Calu3 (cell line): ENCODE data around the gene CALHM6. TPM values are rescaled to one million over a fixed set of nuclear protein-coding genes. Genes with fewer than 3 reads are reported as not detected.

Experiments used
- BruUV-seq: library from RNA; stranded (reverse); fragments of 400-500 nt; replicated peaks from 2 replicates; lab custom pipeline; 2021; lab: Mats Ljungman, UMichigan
- CTCF ChIA-PET: fragments of 300-600 bp; sonication (Branson Sonifier 250); formaldehyde crosslinking; loops from one replicate; lab custom pipeline; 2022; ENCODE audit warnings: antibody characterized with exemption; lab: Charles Lee
- DNase-seq: peaks from one replicate; pipeline ENCODE4 v3.0.0; 2022
- H3K27ac Mint-ChIP-seq: one replicate; pipeline ENCODE4 v1.8.0; 2022; ENCODE audit warnings: mixed read lengths; ENCODE audit not compliant: unreplicated experiment
- H3K27me3 Mint-ChIP-seq: one replicate; pipeline ENCODE4 v1.8.0; 2022; ENCODE audit warnings: mixed read lengths; ENCODE audit not compliant: unreplicated experiment
- H3K36me3 Mint-ChIP-seq: one replicate; pipeline ENCODE4 v1.8.0; 2022; ENCODE audit warnings: mild to moderate bottlenecking, moderate library complexity, mixed read lengths; ENCODE audit not compliant: insufficient read depth, unreplicated experiment
- H3K4me1 Mint-ChIP-seq: one replicate; pipeline ENCODE4 v1.8.0; 2022; ENCODE audit warnings: mild to moderate bottlenecking, low read depth, mixed read lengths; ENCODE audit not compliant: unreplicated experiment
- H3K4me3 Mint-ChIP-seq: one replicate; pipeline ENCODE4 v1.8.0; 2022; ENCODE audit warnings: mild to moderate bottlenecking, low read depth, moderate library complexity, mixed read lengths; ENCODE audit not compliant: unreplicated experiment
- H3K9me3 Mint-ChIP-seq: one replicate; pipeline ENCODE4 v1.8.0; 2022; ENCODE audit warnings: low read depth, mixed read lengths; ENCODE audit not compliant: unreplicated experiment
- CTCF ChIP-seq: fragments of 200-600 bp; IDR thresholded peaks from one replicate; pipeline ENCODE4 v1.8.0; 2022; ENCODE audit warnings: antibody characterized with exemption; ENCODE audit not compliant: unreplicated experiment
- intact Hi-C: fragments of 100-400 bp; cut with micrococcal nuclease; formaldehyde crosslinking; loops from one replicate; pipeline ENCODE4 v1.10.0; 2022; ENCODE audit not compliant: unreplicated experiment
- total RNA-seq: library from RNA; stranded (reverse); gene quantifications from 2 replicates; pipeline ENCODE4 v1.2.3, GENCODE V29; 2022

Gene CALHM6
- total RNA-seq, 1 experiment from 2014 or later: not detected

DNA sequence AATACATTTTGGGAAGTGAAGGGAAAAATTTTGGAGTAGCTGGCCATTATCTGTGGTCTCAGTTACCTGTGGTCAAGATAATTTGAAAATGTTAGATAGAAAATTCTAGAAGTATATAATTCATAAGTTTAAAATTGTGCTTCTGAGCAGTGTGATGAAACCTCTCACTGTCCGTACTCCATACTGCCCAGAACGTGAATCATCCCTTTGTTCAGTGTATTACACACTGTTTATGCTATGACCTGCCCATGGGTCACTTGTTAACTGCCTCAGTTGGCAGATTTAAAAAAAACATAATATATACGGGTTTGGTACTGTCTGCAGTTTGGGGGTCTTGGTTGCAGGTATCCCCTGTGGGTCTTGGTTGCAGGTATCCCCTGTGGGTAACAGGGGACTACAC lies 46.1 kb downstream of the CALHM6 start:
- CTCF ChIA-PET: no interaction called here
- no peak overlapping the region for H3K27ac Mint-ChIP-seq
- no peak for DNase-seq
- BruUV-seq: no TSS peak
- intact Hi-C loops: no loop called here
- H3K27me3 Mint-ChIP-seq: peaks cover 24% of the 10 kb centered on the region
- H3K4me3 Mint-ChIP-seq: no peak overlapping the region
- peaks cover 3% of the 10 kb centered on the region for H3K36me3 Mint-ChIP-seq
- peaks cover 4% of the 10 kb centered on the region for H3K9me3 Mint-ChIP-seq
- H3K4me1 Mint-ChIP-seq: peaks cover 8% of the 10 kb centered on the region
- TF ChIP-seq CTCF: no peak

DNA sequence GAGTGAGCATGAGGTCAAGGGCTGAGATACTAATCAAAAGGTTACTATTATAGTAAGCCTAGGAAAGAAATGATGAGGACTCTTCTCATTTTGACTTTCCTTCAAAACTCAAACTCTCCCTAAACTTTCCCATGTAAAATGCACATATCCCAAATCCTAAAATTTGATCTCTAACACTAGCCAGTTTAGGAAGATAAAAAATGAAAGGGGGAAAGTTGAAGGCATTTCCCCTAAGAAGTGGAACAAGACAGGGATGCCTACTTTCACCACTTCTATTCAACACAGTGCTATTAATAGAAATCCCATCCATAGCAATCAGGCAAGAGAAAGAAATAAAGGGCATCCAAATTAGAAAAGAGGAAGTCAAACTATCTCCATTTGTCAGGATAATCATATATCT lies 47.4 kb downstream of the CALHM6 start:
- Mint-ChIP-seq H3K27ac (no peak overlapping the region), H3K4me3 (no peak overlapping the region), H3K4me1 (peaks cover 8% of the 10 kb centered on the region), H3K36me3 (peaks cover 3% of the 10 kb centered on the region), H3K9me3 (peaks cover 2% of the 10 kb centered on the region), H3K27me3 (peaks cover 24% of the 10 kb centered on the region)
- no peak for DNase-seq
- CTCF ChIA-PET: no interaction called here
- TF ChIP-seq CTCF: no peak
- BruUV-seq: no TSS peak
- intact Hi-C loops: no loop called here

DNA sequence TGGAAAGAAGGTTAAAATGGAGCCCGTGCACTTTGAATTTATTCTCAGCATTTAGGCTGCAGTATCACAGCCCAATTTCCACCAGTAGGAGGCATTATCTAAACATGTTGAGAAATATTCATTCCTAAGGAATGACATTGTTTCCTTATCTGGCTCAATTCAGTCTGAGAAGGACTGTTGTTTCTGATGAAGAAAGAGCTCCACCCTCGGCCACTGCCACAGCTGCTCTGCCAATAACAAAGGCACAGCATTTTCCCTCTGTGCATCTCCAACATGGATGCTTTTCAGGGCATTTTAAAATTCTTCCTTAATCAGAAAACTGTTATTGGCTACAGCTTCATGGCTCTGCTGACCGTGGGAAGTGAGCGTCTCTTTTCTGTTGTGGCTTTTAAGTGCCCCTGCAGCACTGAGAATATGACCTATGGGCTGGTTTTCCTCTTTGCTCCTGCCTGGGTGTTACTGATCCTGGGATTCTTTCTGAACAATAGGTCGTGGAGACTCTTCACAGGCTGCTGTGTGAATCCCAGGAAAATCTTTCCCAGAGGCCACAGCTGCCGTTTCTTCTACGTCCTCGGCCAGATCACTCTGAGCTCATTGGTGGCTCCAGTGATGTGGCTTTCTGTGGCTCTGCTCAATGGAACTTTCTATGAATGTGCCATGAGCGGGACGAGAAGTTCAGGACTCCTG lies 50.4 kb downstream of the CALHM6 start, which contains the start of gene CALHM5:
TSS of gene CALHM5 (plus strand) at position 216 of the 687 bp plus-strand sequence. CDS start at position 274, 58 bp downstream.
- H3K9me3 Mint-ChIP-seq: peaks cover 2% of the 10 kb centered on the region
- BruUV-seq: no TSS peak
- intact Hi-C loops: loop anchor here (2.0 to 5.0 kb wide), 2 partner anchors 65 to 224 kb away; no protein-coding TSS in a partner anchor
- no peak for TF ChIP-seq CTCF
- no peak within 1 kb of the TSS for H3K27ac Mint-ChIP-seq
- no peak within 1 kb of the TSS for H3K4me3 Mint-ChIP-seq
- CTCF ChIA-PET: interaction anchor here (0.6 to 2.1 kb wide), 15 partner anchors 9 to 294 kb away, joined by 3 to 12 read pairs (median 5); partner anchors contain the start of genes RWDD1 and TSPYL1
- H3K4me1 Mint-ChIP-seq: peaks cover 8% of the 10 kb centered on the region
- H3K36me3 Mint-ChIP-seq: no peaks in the 10 kb centered on the region
- peaks cover 17% of the 10 kb centered on the region for H3K27me3 Mint-ChIP-seq
- DNase-seq: peak; percentile 67

DNA sequence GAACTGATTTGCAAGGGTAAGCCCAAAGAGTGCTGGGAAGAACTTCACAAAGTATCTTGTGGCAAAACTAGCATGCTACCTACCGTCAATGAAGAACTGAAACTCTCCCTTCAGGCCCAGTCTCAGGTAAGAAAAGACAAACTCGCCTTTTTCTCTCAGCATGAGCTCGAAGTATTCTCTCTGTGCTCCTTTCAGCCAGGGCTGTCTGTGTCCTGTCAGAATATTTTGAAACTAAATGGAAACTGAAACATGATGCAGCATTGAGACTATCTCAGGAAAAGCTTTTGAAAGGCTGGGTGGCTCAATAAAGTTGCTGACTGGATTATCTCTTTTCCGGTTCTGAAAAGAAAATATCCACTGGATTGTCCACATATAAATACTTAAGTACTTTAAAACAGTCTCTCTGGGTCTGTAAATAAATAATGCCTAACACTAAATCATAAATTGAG lies 51.0 kb downstream of the CALHM6 start:
- TF ChIP-seq CTCF: no peak
- Mint-ChIP-seq H3K27me3 (peaks cover 17% of the 10 kb centered on the region), H3K9me3 (peaks cover 2% of the 10 kb centered on the region), H3K36me3 (no peaks in the 10 kb centered on the region), H3K4me3 (no peak overlapping the region), H3K4me1 (peaks cover 8% of the 10 kb centered on the region), H3K27ac (no peak overlapping the region)
- no TSS peak for BruUV-seq
- intact Hi-C loops: loop anchor here (5.0 kb wide), 1 partner anchor 225 kb away; no protein-coding TSS in a partner anchor
- DNase-seq: no peak
- CTCF ChIA-PET: interaction anchor here (0.6 to 2.1 kb wide), 15 partner anchors 8 to 294 kb away, joined by 3 to 12 read pairs (median 5); partner anchors contain the start of genes RWDD1 and TSPYL1
